CD4-positive, alpha-beta T cell treated with Interleukin-10 for 1 hour (primary cell): ENCODE measurements around the gene DOCK1.

ENCODE experiments used
- DNase-seq: peaks from one replicate; pipeline ENCODE4 v3.0.0-alpha.2; 2020

Gene DOCK1

GRCh38 chr10:127450644-127451043 lies 545.4 kb downstream of the DOCK1 start:
- DNase-seq, result no peak

GRCh38 chr10:127451628-127452027 lies 546.4 kb downstream of the DOCK1 start:
- DNase-seq, result no peak

- no peak for DNase-seq
These were observed 547.3 kb downstream of the DOCK1 start for GRCh38 chr10:127452568-127452967.

- DNase-seq, result no peak
These were observed 548.5 kb downstream of the DOCK1 start for GRCh38 chr10:127453706-127454105.

- no peak for DNase-seq
These were observed 550.9 kb downstream of the DOCK1 start for GRCh38 chr10:127456122-127456521.

GRCh38 chr10:127458016-127458810 lies 553.0 kb downstream of the DOCK1 start:
- DNase-seq, result no peak

GRCh38 chr10:127458829-127459228 lies 553.6 kb downstream of the DOCK1 start:
- DNase-seq, result no peak

- DNase-seq, result no peak
These were observed 554.7 kb downstream of the DOCK1 start for GRCh38 chr10:127459918-127460317.

GRCh38 chr10:127462643-127463295 lies 557.5 kb downstream of the DOCK1 start:
- no peak for DNase-seq

- no peak for DNase-seq
These were observed 558.3 kb downstream of the DOCK1 start for GRCh38 chr10:127463548-127463947.

GRCh38 chr10:127464561-127464960 lies 559.3 kb downstream of the DOCK1 start:
- DNase-seq, result no peak

- no peak for DNase-seq
These were observed 562.6 kb downstream of the DOCK1 start for GRCh38 chr10:127467811-127468210.

- DNase-seq, result no peak
These were observed 563.4 kb downstream of the DOCK1 start for GRCh38 chr10:127468632-127469031.

- DNase-seq, result no peak
These were observed 565.7 kb downstream of the DOCK1 start for GRCh38 chr10:127470911-127471310.

GRCh38 chr10:127472976-127473375 lies 567.7 kb downstream of the DOCK1 start:
- DNase-seq, result no peak

- no peak for DNase-seq
These were observed 569.3 kb downstream of the DOCK1 start for GRCh38 chr10:127474501-127474900.

- DNase-seq, result no peak
These were observed 580.1 kb downstream of the DOCK1 start for GRCh38 chr10:127485153-127485857.

- no peak for DNase-seq
These were observed 581.1 kb downstream of the DOCK1 start for GRCh38 chr10:127486355-127486754.

GRCh38 chr10:127492607-127493250 lies 587.5 kb downstream of the DOCK1 start:
- no peak for DNase-seq

GRCh38 chr10:127496035-127496434 lies 590.8 kb downstream of the DOCK1 start:
- DNase-seq, result no peak

- no peak for DNase-seq
These were observed 592.5 kb downstream of the DOCK1 start for GRCh38 chr10:127497685-127498084.

GRCh38 chr10:127498087-127498486 lies 592.9 kb downstream of the DOCK1 start:
- DNase-seq, result no peak

- DNase-seq, result no peak
These were observed 594.9 kb downstream of the DOCK1 start for GRCh38 chr10:127500127-127500526.
